ENCODE measurements around the gene GCGR.

GCGR gene

GRCh38 chr17:81811705-81812570 is 8.0 kb downstream of the GCGR start:
- DNase-seq (ENCODE audit: low spot score): no peak

- no peak for DNase-seq (ENCODE audit: low spot score)
These were observed 8.8 kb downstream of the GCGR start for GRCh38 chr17:81812571-81813370.

- no peak for DNase-seq (ENCODE audit: low spot score)
These were observed 9.4 kb downstream of the GCGR start for GRCh38 chr17:81813371-81813684.

- DNase-seq (ENCODE audit: low spot score): no peak
These were observed 10.1 kb downstream of the GCGR start for GRCh38 chr17:81813861-81814683.

- DNase-seq (ENCODE audit: low spot score): no peak
These were observed 11.0 kb downstream of the GCGR start for GRCh38 chr17:81814748-81815645.

- no peak for DNase-seq (ENCODE audit: low spot score)
These were observed 11.7 kb downstream of the GCGR start for GRCh38 chr17:81815646-81815986.

GRCh38 chr17:81817758-81818147 is 13.8 kb downstream of the GCGR start:
- DNase-seq (ENCODE audit: low spot score): no peak

GRCh38 chr17:81819708-81820107 is 15.8 kb downstream of the GCGR start:
- no peak for DNase-seq (ENCODE audit: low spot score)

- DNase-seq (ENCODE audit: low spot score): no peak
These were observed 17.2 kb downstream of the GCGR start for GRCh38 chr17:81821147-81821546.

- peak; percentile 72 for DNase-seq (ENCODE audit: low spot score)
These were observed 17.8 kb downstream of the GCGR start for GRCh38 chr17:81821603-81822311.

- no peak for DNase-seq (ENCODE audit: low spot score)
These were observed 18.3 kb downstream of the GCGR start for GRCh38 chr17:81822312-81822637.

GRCh38 chr17:81822996-81823819 is 19.3 kb downstream of the GCGR start:
- no peak for DNase-seq (ENCODE audit: low spot score)

- DNase-seq (ENCODE audit: low spot score): no peak
These were observed 20.0 kb downstream of the GCGR start for GRCh38 chr17:81823820-81824550.

- DNase-seq (ENCODE audit: low spot score): no peak
These were observed 20.6 kb downstream of the GCGR start for GRCh38 chr17:81824595-81824994.

GRCh38 chr17:81825841-81826466 is 22.0 kb downstream of the GCGR start:
- no peak for DNase-seq (ENCODE audit: low spot score)

GRCh38 chr17:81828656-81829055 is 24.7 kb downstream of the GCGR start:
- DNase-seq (ENCODE audit: low spot score): no peak

- no peak for DNase-seq (ENCODE audit: low spot score)
These were observed 25.9 kb downstream of the GCGR start for GRCh38 chr17:81829858-81830257.

GRCh38 chr17:81831563-81831956 is 27.6 kb downstream of the GCGR start:
- no peak for DNase-seq (ENCODE audit: low spot score)
